Sigmoid colon (tissue), 4 donors: ENCODE results near the gene EGLN1.

ENCODE experiments used
- CTCF ChIP-seq, 4 experiments: fragments of 450-650 bp in 3 of 4; fragments of 200-600 bp in 1 of 4; IDR thresholded peaks; one replicate each; pipeline ENCODE4 v1.5.1; 2016 to 2019; ENCODE audit warnings: antibody characterized with exemption in 4 of 4, mild to moderate bottlenecking in 3 of 4, moderate library complexity in 2 of 4
- EP300 ChIP-seq, 4 donors: sonication (generic); formaldehyde crosslinking; IDR thresholded peaks; one replicate each; pipeline ENCODE4 v1.6.1; 2017; ENCODE audit warnings: antibody characterized with exemption in 4 of 4

DNA sequence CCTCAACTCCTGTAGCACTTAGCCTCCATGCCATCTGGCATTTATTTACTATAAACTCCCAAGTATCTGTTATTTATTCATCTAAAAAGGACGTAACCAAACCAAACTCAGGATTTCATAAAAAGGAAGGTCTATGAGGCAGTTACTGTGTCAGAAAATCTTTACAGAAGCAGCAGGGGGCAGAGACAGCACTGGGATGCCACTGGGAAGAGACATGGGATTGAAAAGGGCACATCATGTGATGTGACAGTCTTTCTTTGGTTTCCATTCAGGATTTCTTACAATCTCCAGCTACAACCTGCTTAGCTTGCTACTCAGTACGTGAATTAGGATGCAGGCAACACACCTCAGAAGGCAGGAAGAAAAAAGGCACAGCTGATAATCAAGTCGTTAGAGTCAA, 52.8 kb downstream of the EGLN1 start:
- TF ChIP-seq CTCF (IDR thresholded peaks at IDR 0.05) (no peak), EP300 (IDR thresholded peaks at IDR 0.05) (no peak)
